ENCODE data around the gene CTNNA3. TPM values are rescaled to one million over a fixed set of nuclear protein-coding genes. Genes with fewer than 3 reads are reported as not detected.

The CTNNA3 gene
- total and polyA plus RNA-seq, 2 donors (not counting 3 experiments of a cell fraction or from before 2014, with no cell fraction given), result not detected

- no peaks in the 10 kb centered on the region for H3K27me3 ChIP-seq (ENCODE audit: control insufficient read depth in 2 of 2, insufficient read depth in 2 of 2, low read length in 2 of 2)
- H3K4me3 ChIP-seq (replicated peaks in 1 of 3; ENCODE audit: insufficient read depth in 1 of 3, low read depth in 1 of 3, low read length in 3 of 3), result no peak overlapping the region
- no peak for DNase-seq (ENCODE audit: low read depth, low spot score)
- BruUV-seq (replicated peaks), result no TSS peak
- H3K79me2 ChIP-seq (ENCODE audit: control insufficient read depth, insufficient read depth, low read length), result no peaks in the 10 kb centered on the region
- H3K27ac ChIP-seq (ENCODE audit: insufficient read depth, low read depth, low read length), result no peak overlapping the region
- no peak overlapping the region for H3K4me2 ChIP-seq (ENCODE audit: insufficient read depth, low read length)
- no peak for TF ChIP-seq MAX (IDR thresholded peaks at IDR 0.05; ENCODE audit: insufficient read depth, insufficient read length)
- TF ChIP-seq FOS (IDR thresholded peaks at IDR 0.05; ENCODE audit: borderline replicate concordance, insufficient read depth, low read length), result no peak
- TF ChIP-seq POLR2A (IDR thresholded peaks at IDR 0.05; ENCODE audit: low read depth, low read length), result no peak
- no peak for TF ChIP-seq MYC (IDR thresholded peaks at IDR 0.05; ENCODE audit: low read depth, low read length)
- TF ChIP-seq GATA2 (IDR thresholded peaks at IDR 0.05; ENCODE audit: insufficient read depth, insufficient read length, low read depth, low read length), result no peak
- TF ChIP-seq JUN (IDR thresholded peaks at IDR 0.05; ENCODE audit: borderline replicate concordance, insufficient read depth, insufficient read length, low read depth), result no peak
- TF ChIP-seq EZH2 (IDR thresholded peaks at IDR 0.05; ENCODE audit: borderline replicate concordance, low read depth, low read length, severe bottlenecking), result no peak
- TF ChIP-seq CTCF (IDR thresholded peaks at IDR 0.05; ENCODE audit: extremely low read depth in 1 of 2, insufficient read depth in 1 of 2, low read depth in 1 of 2, low read length in 2 of 2), result no peak
- TF ChIP-seq POLR2AphosphoS5 (IDR thresholded peaks at IDR 0.05; ENCODE audit: insufficient read depth, low read depth, low read length), result no peak
- H3K9me1 ChIP-seq (replicated peaks; ENCODE audit: control insufficient read depth, extremely low read depth, insufficient read depth, low read length), result no peaks in the 10 kb centered on the region
- FAIRE-seq, result no peak
- ChIA-PET POLR2A (no interaction called here), CTCF (no interaction called here)
- no peaks in the 10 kb centered on the region for H3K36me3 ChIP-seq (ENCODE audit: control insufficient read depth in 2 of 2, extremely low read depth in 1 of 2, insufficient read depth in 2 of 2, low read length in 2 of 2)
- no peaks in the 10 kb centered on the region for H3K4me1 ChIP-seq (ENCODE audit: control insufficient read depth, extremely low read depth, insufficient read depth, low read length)
- H4K20me1 ChIP-seq (replicated peaks; ENCODE audit: control insufficient read depth, extremely low read depth, insufficient read depth, low read length), result no peaks in the 10 kb centered on the region
- H3K9me3 ChIP-seq (replicated peaks; ENCODE audit: control insufficient read depth, insufficient read depth, low read length), result no peaks in the 10 kb centered on the region
- H3K9ac ChIP-seq (replicated peaks; ENCODE audit: extremely low read depth, insufficient read depth, low read length), result no peak overlapping the region
- intact Hi-C loops (cut with micrococcal nuclease) (no loop called here), dilution Hi-C loops (cut with MboI; ENCODE audit: extremely low pct_ligation_motif_present, low sequenced_read_pairs) (no loop called here)
- no peak overlapping the region for H2AFZ ChIP-seq (ENCODE audit: low read depth, low read length)
Observed at GRCh38 chr10:67114945-67115344, 581.0 kb downstream of the CTNNA3 start.
